HCT116 (cell line): ENCODE results near the gene SH3TC1. TPM values are rescaled to one million over a fixed set of nuclear protein-coding genes. Genes with fewer than 3 reads are reported as not detected.

Source experiments
- ATAC-seq: fragments of 200-7000 bp; cut with Tn5 transposase; 2 replicates; pipeline ENCODE4 v1.9.1; 2020; ENCODE audit warnings: mild to moderate bottlenecking, moderate library complexity
- BruUV-seq: library from RNA; stranded (reverse); fragments of 400-500 nt; replicated peaks from 2 replicates; lab custom pipeline; 2021; lab: Mats Ljungman, UMichigan
- CTCF ChIA-PET: fragments of 300-600 bp; sonication (Branson Sonifier 250); formaldehyde crosslinking; loops from one replicate; lab custom pipeline; 2021; ENCODE audit warnings: antibody characterized with exemption; lab: Charles Lee
- POLR2A ChIA-PET: fragments of 300-600, 350-600 bp; sonication (Branson Sonifier 250); formaldehyde crosslinking; loops from one replicate; lab custom pipeline; 2021; ENCODE audit warnings: antibody characterized with exemption; lab: Charles Lee
- RAD21 ChIA-PET, 2 experiments: fragments of 300-600 bp; sonication (Branson Sonifier 250); formaldehyde crosslinking; loops; one replicate each; lab custom pipeline; 2023; ENCODE audit warnings: low total read pairs in 2 of 2; ENCODE audit not compliant: uncharacterized antibody in 2 of 2, unreplicated experiment in 2 of 2, low non-redundant PET in 1 of 2; lab: Charles Lee
- DNase-seq: peaks from one replicate; pipeline ENCODE4 v3.0.0-alpha.2; 2010; ENCODE audit warnings: low read depth, low spot score
- H2AFZ ChIP-seq: fragments of 200-600 bp; shearing (Covaris generic), sonication (generic); 2 replicates; pipeline ENCODE4 v1.6.1; 2017; ENCODE audit warnings: low read depth, mixed run types, mixed read lengths, antibody characterized with exemption, low read length; ENCODE audit not compliant: poor library complexity, severe bottlenecking
- H3K27ac ChIP-seq: 2 replicates; pipeline ENCODE4 v1.5.1; 2012; ENCODE audit warnings: low read depth, low read length
- H3K27me3 ChIP-seq: fragments of 200-600 bp; sonication (generic); 2 replicates; pipeline ENCODE4 v1.6.1; 2016; ENCODE audit warnings: mixed run types, low read length, mixed read lengths; ENCODE audit not compliant: insufficient read depth
- H3K36me3 ChIP-seq, 2 experiments: fragments of 200-500 bp in 1 of 2; fragments of 200-600 bp in 1 of 2; sonication (Bioruptor generic) in 1 of 2; sonication (generic) in 1 of 2; 2 replicates each; pipeline versions ENCODE4 v1.5.1 to v1.6.1; 2014 to 2016; ENCODE audit warnings: low read length in 2 of 2, inconsistent platforms in 1 of 2, mixed read lengths in 1 of 2, mixed run types in 1 of 2; ENCODE audit not compliant: insufficient read depth in 2 of 2, control insufficient read depth in 1 of 2
- H3K4me1 ChIP-seq, 2 experiments: fragments of 200-600 bp in 1 of 2; sonication (generic) in 1 of 2; 2 replicates each; pipeline versions ENCODE4 v1.5.1 to v1.6.1; 2012 to 2017; ENCODE audit warnings: low read length in 2 of 2, inconsistent platforms in 1 of 2, mild to moderate bottlenecking in 1 of 2, mixed read lengths in 1 of 2, mixed run types in 1 of 2, moderate library complexity in 1 of 2; ENCODE audit not compliant: insufficient read depth in 2 of 2, control insufficient read depth in 1 of 2
- H3K4me2 ChIP-seq: fragments of 200-600 bp; sonication (generic); 2 replicates; pipeline ENCODE4 v1.6.1; 2017; ENCODE audit warnings: mixed run types, low read length, mixed read lengths
- H3K4me3 ChIP-seq, 2 experiments: fragments of 200-600 bp in 1 of 2; sonication (generic) in 1 of 2; replicated peaks in 1 of 2; 2 replicates each; pipeline ENCODE4 v1.5.1; 2011 to 2016; ENCODE audit warnings: low read length in 2 of 2, control low read depth in 1 of 2, low read depth in 1 of 2, mild to moderate bottlenecking in 1 of 2, mixed read lengths in 1 of 2, mixed run types in 1 of 2
- H3K79me2 ChIP-seq: fragments of 200-600 bp; sonication (generic); 2 replicates; pipeline ENCODE4 v1.6.1; 2017; ENCODE audit warnings: mild to moderate bottlenecking, mixed run types, low read length, moderate library complexity, mixed read lengths; ENCODE audit not compliant: insufficient read depth
- H3K9ac ChIP-seq: fragments of 200-600 bp; sonication (generic); 2 replicates; pipeline ENCODE4 v1.6.1; 2016; ENCODE audit warnings: low read length, mixed read lengths
- H3K9me2 ChIP-seq: fragments of 200-600 bp; sonication (generic), shearing (Covaris generic); 2 replicates; pipeline ENCODE4 v1.6.1; 2017; ENCODE audit warnings: mixed run types, mild to moderate bottlenecking, moderate library complexity; ENCODE audit not compliant: insufficient read depth
- H3K9me3 ChIP-seq, 2 experiments: fragments of 200-500 bp in 1 of 2; fragments of 200-600 bp in 1 of 2; sonication (Bioruptor generic) in 1 of 2; sonication (generic) in 1 of 2; 2 replicates each; pipeline ENCODE4 v1.6.1; 2014 to 2017; ENCODE audit warnings: low read length in 2 of 2, mixed read lengths in 2 of 2, inconsistent platforms in 1 of 2, low read depth in 1 of 2, mild to moderate bottlenecking in 1 of 2, mixed run types in 1 of 2, moderate library complexity in 1 of 2; ENCODE audit not compliant: control insufficient read depth in 1 of 2, insufficient read depth in 1 of 2
- H4K20me1 ChIP-seq: fragments of 200-600 bp; sonication (generic), shearing (Covaris generic); 2 replicates; pipeline ENCODE4 v1.6.1; 2017; ENCODE audit warnings: mixed run types, mild to moderate bottlenecking, moderate library complexity; ENCODE audit not compliant: insufficient read depth
- CEBPB ChIP-seq: IDR thresholded peaks from 2 replicates; pipeline ENCODE4 v1.6.1; 2012; ENCODE audit warnings: low read depth
- EGR1 ChIP-seq: IDR thresholded peaks from 2 replicates; pipeline ENCODE4 v1.6.1; 2012; ENCODE audit warnings: low read depth
- ELF1 ChIP-seq: IDR thresholded peaks from 2 replicates; pipeline ENCODE4 v1.6.1; 2012; ENCODE audit warnings: low read depth, borderline replicate concordance
- EZH2 ChIP-seq: fragments of 200-600 bp; sonication (generic); IDR thresholded peaks from 2 replicates; pipeline ENCODE4 v1.6.1; 2017; ENCODE audit warnings: antibody characterized with exemption, mixed run types
- FOSL1 ChIP-seq: IDR thresholded peaks from 2 replicates; pipeline ENCODE4 v1.6.1; 2012; ENCODE audit warnings: low read depth
- POLR2A ChIP-seq: IDR thresholded peaks from 2 replicates; pipeline ENCODE4 v1.7.0; 2011; ENCODE audit warnings: borderline replicate concordance; ENCODE audit not compliant: insufficient read depth, insufficient read length; ENCODE audit errors: extremely low read depth
- SP1 ChIP-seq: IDR thresholded peaks from 2 replicates; pipeline ENCODE4 v1.6.1; 2012; ENCODE audit warnings: low read depth
- TCF7L2 ChIP-seq: IDR thresholded peaks from 2 replicates; pipeline ENCODE4 v1.7.0; 2011; ENCODE audit warnings: borderline replicate concordance, inconsistent platforms; ENCODE audit not compliant: insufficient read depth, insufficient read length; ENCODE audit errors: extremely low read depth
- YY1 ChIP-seq: IDR thresholded peaks from 2 replicates; pipeline ENCODE4 v1.6.1; 2011; ENCODE audit warnings: low read length, low read depth, moderate library complexity, mild to moderate bottlenecking; ENCODE audit not compliant: insufficient replicate concordance; ENCODE audit errors: extremely low read depth
- ZNF274 ChIP-seq: fragments of 200-500 bp; sonication (Bioruptor generic); IDR thresholded peaks from 2 replicates; pipeline ENCODE4 v1.6.1; 2014; ENCODE audit warnings: mild to moderate bottlenecking, low read depth, low read length, inconsistent platforms
- intact Hi-C: fragments of 100-400 bp; cut with micrococcal nuclease; formaldehyde crosslinking; loops from 2 replicates; pipeline ENCODE4 v1.10.0; 2022
- total RNA-seq: library from RNA; stranded (reverse); gene quantifications from one replicate; pipeline ENCODE4 v1.2.1, GENCODE V29; 2021; ENCODE audit not compliant: unreplicated experiment
- TF ChIP-seq, protein P1 (sequence below): IDR thresholded peaks from 2 replicates; pipeline ENCODE4 v1.6.1; 2012
- TF ChIP-seq, protein P2 (sequence below): IDR thresholded peaks from 2 replicates; pipeline ENCODE4 v1.6.1; 2011; ENCODE audit warnings: mild to moderate bottlenecking, low read length, moderate library complexity; ENCODE audit not compliant: insufficient replicate concordance; ENCODE audit errors: extremely low read depth

Gene SH3TC1
- total RNA-seq, 1 experiment from 2014 or later: 12.5 TPM

DNA sequence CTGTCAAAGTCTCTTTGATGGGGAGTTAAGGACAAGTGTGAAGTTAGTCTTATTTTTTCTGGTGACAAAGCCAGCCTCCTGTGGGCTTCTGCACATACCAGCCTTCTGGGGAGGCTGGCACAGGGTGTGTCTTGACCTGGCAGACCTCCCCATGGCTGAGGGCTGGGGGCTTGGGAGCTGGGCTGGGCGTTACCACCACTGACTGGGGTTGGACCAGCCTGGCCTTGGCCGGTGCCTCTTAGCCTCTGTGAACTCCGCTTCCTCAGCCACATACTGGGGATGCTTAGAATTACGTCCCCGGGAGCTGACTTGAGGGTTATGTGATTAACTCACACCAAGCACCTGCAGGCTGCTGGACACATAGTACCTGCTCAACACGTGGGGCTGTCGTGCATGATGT is 14.0 kb downstream of the SH3TC1 start:
- Histone ChIP-seq H3K79me2 (no peaks in the 10 kb centered on the region), H3K27me3 (no peaks in the 10 kb centered on the region), H4K20me1 (no peaks in the 10 kb centered on the region), H3K36me3 (no peaks in the 10 kb centered on the region), H3K4me1 (peaks cover 2 to 6% of the 10 kb centered on the region in 2 experiments; a peak in 3 of 4 replicates), H3K27ac (no peak overlapping the region), H3K4me3 (no peak overlapping the region), H2AFZ (no peak overlapping the region), H3K4me2 (no peak overlapping the region), H3K9ac (no peak overlapping the region), H3K9me2 (no peaks in the 10 kb centered on the region), H3K9me3 (no peaks in the 10 kb centered on the region)
- no TSS peak for BruUV-seq
- ChIA-PET RAD21 (no interaction called here), CTCF (no interaction called here), POLR2A (no interaction called here)
- no peak for TF ChIP-seq ELF1
- TF ChIP-seq, protein P1, sequence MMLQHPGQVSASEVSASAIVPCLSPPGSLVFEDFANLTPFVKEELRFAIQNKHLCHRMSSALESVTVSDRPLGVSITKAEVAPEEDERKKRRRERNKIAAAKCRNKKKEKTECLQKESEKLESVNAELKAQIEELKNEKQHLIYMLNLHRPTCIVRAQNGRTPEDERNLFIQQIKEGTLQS: no peak
- TF ChIP-seq SP1: no peak
- no peak for TF ChIP-seq EZH2
- TF ChIP-seq TCF7L2: no peak
- no peak for TF ChIP-seq CEBPB
- TF ChIP-seq, protein P2, sequence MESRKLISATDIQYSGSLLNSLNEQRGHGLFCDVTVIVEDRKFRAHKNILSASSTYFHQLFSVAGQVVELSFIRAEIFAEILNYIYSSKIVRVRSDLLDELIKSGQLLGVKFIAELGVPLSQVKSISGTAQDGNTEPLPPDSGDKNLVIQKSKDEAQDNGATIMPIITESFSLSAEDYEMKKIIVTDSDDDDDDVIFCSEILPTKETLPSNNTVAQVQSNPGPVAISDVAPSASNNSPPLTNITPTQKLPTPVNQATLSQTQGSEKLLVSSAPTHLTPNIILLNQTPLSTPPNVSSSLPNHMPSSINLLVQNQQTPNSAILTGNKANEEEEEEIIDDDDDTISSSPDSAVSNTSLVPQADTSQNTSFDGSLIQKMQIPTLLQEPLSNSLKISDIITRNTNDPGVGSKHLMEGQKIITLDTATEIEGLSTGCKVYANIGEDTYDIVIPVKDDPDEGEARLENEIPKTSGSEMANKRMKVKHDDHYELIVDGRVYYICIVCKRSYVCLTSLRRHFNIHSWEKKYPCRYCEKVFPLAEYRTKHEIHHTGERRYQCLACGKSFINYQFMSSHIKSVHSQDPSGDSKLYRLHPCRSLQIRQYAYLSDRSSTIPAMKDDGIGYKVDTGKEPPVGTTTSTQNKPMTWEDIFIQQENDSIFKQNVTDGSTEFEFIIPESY: no peak
- no peak for TF ChIP-seq ZNF274
- TF ChIP-seq FOSL1: no peak
- TF ChIP-seq EGR1: no peak
- TF ChIP-seq YY1: no peak
- TF ChIP-seq POLR2A: no peak
- DNase-seq (no peak), ATAC-seq (peak; percentile 20; the same call in 1 of the 2 replicates)
- intact Hi-C loops: no loop called here
